ENCODE data around the gene SFXN5.

SFXN5 gene

DNA sequence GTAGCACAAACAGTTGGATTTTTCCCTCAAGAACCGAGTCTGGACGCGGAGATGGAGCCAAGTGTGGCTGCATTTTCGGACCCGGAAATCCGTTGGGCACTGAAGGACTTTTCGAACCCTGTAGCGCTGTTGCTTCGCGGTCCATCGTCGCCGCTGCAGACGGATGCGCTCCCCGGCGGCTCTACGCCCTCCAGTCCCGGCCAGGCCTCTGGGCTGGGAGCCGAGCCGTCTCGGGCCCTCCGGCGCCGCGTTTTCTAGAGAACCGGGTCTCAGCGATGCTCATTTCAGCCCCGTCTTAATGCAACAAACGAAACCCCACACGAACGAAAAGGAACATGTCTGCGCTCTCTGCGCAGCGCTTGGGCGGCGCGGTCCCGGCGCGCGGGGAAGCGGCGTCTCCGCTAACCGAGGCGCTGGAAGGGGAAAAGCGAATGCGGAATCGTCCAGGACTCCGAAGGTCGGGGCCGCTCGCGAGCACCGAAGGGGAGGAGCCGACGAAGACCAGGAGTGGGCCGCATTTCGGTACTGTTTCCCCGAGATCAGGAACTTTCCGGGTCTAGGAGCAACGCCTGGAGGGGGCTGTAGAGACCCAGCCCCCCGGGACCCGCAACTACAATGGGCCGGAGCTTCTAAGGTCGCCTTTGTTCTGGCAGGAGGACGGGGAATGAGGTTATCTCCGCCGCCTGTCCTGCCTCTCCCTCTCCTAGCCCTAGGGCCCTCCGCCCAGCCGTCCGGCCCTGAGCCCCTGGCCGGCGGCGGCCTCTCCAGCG is 151.0 kb downstream of the SFXN5 start:
- no peak for TF ChIP-seq Cebpa-rat (IDR thresholded peaks at IDR 0.05)
- no peak overlapping the region for H3K27ac ChIP-seq
- H3K27me3 ChIP-seq, result peaks cover 100% of the 10 kb centered on the region
- H3K4me1 ChIP-seq, result peaks cover 49% of the 10 kb centered on the region
- H3K4me3 ChIP-seq, result peak overlapping the region; percentile 30
- peak overlapping the region; percentile 47 for H3K4me2 ChIP-seq
- no peaks in the 10 kb centered on the region for H3K36me3 ChIP-seq
- H3K9ac ChIP-seq, result no peak overlapping the region
- H3K9me3 ChIP-seq, result no peaks in the 10 kb centered on the region
- H4K20me1 ChIP-seq, result peaks cover 96% of the 10 kb centered on the region

DNA sequence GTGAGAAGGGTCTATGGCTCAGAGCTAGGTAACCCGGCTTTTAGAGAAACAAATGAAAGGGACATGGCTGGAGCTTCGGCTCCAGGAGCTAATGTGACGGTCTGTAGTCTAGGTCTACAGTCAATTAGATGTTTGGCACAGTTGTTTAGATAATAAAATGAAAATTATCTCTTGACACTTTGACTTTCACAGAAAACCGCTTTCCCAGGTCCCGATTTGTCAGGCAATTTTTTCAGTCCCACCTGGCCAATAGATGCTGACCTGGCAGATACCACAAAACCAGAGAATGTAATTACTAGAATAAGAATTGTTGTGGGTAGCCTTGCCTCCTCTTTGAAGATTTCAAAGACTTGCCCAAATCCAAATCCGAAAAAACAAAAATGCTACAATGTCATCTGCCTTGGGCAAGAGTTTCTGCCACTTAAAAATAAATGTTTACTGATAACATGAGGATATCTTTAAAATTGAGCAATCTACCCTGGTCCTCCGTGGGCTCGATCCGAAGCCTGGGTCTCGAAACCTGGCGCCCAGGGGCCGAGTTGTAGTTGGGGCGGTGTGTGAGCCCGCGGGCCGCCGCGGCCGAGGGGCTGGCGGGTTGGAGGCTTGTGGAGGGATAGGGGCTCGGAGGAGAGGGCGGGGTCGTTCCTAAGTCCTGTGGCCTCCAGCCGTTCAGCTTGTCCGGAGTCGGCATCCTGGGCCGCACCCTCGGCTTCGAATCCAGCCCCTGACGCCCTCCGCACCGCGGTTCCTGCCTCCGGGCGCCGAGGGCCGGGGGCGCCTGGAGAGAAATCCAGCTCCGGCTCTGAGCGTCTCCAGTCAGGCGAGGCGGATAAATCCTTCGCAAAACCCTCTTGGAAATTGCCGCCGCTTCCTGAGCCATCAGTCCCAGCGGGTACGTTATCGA is 151.8 kb downstream of the SFXN5 start:
- no peak for TF ChIP-seq Cebpa-rat (IDR thresholded peaks at IDR 0.05)
- Histone ChIP-seq H3K4me3 (peak overlapping the region; percentile 30; the same call in 1 of the 2 replicates), H3K27ac (no peak overlapping the region), H3K36me3 (no peaks in the 10 kb centered on the region), H3K9ac (no peak overlapping the region), H4K20me1 (peaks cover 96% of the 10 kb centered on the region), H3K4me1 (peaks cover 56% of the 10 kb centered on the region), H3K9me3 (no peaks in the 10 kb centered on the region), H3K4me2 (peak overlapping the region; percentile 47), H3K27me3 (peaks cover 100% of the 10 kb centered on the region)

DNA sequence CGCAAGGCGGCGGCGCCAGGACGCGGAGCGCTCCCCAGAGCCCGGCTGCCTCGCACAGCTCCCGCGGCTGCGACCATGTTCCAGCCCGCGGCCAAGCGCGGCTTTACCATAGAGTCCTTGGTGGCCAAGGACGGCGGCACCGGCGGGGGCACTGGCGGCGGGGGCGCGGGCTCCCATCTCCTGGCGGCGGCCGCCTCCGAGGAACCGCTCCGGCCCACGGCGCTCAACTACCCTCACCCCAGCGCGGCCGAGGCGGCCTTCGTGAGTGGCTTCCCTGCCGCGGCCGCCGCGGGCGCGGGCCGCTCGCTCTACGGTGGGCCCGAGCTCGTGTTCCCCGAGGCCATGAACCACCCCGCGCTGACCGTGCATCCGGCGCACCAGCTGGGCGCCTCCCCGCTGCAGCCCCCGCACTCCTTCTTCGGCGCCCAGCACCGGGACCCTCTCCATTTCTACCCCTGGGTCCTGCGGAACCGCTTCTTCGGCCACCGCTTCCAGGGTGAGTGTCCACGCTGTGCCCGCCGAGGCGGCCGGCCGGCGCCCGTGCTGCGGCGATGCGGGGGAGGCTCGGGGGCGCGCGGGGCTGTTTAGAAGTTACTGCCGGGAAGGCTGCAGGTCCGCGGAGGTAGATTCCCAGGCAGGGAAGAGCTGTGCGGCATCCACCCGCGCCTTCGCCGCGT is 153.5 kb downstream of the SFXN5 start:
- Histone ChIP-seq H3K4me2 (peak overlapping the region; percentile 97), H3K27me3 (peaks cover 100% of the 10 kb centered on the region), H3K9me3 (no peaks in the 10 kb centered on the region), H4K20me1 (peaks cover 96% of the 10 kb centered on the region), H3K36me3 (no peaks in the 10 kb centered on the region), H3K4me3 (peak overlapping the region; percentile 65), H3K4me1 (peaks cover 46% of the 10 kb centered on the region), H3K27ac (no peak overlapping the region), H3K9ac (no peak overlapping the region)
- TF ChIP-seq Cebpa-rat (IDR thresholded peaks at IDR 0.05), result no peak

DNA sequence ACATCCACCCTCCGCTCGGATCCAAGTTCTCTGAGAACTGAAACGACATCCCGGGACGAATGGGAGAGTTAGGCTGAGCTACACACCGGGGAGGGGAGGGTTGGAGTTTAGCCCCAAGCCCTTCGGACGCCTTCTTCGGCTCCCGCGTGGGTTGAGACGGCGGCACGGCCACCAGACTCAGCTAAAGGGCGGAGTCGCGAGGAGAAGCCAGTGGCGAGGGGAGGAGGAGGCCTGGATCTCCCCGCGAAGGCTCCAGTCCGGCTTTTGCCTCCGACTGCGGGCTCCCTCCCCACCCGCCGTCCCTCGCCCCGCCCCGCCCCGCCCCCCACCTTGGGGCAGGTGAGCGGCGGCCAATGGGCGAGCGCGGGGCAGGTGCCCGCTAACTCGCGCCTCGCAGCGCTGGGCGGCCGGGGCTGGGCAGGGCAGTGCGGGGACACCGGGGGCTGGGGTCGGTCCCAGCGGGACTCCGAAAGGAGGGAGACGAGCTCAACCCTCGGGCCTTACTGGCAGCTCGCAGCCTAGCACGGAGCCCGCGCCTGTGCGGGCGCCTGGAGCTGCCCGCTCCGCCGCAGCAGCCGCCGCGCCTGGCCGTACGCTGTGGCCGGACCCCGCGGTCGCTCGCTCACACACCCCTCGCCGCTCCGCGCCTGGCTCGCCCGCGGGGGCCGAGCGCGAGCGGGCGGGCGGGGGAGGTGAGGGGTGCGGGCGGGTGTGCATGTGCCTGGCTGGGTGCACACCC is 154.2 kb downstream of the SFXN5 start, which contains the start of gene EMX1:
TSS of gene EMX1 (plus strand) at position 382 of the 739 bp plus-strand sequence. CDS start at position 716, 334 bp downstream.
- peaks cover 100% of the 10 kb centered on the region for H3K27me3 ChIP-seq
- H3K4me1 ChIP-seq, result peaks cover 46% of the 10 kb centered on the region

DNA sequence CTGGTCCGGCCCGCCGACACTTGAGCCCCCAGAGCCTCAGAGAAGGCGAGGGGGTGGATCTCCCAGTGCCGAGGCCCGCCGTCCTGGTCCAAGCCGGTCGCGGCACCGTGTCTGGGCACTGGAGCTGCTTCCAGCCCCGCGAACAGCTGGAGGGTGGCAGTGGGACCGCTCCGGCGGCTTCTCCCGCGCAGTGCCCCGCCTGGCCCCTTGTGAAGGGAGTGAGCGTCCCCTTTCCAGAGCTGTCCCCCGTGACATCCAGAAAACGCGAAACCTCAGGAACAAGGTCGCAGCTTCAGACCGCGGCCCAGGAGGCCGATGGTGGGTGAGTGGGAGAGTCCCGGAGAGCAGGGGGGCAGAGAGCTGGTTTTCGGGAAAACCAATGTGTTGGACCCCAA is 154.8 kb downstream of the SFXN5 start:
- peaks cover 100% of the 10 kb centered on the region for H3K27me3 ChIP-seq
- peaks cover 46% of the 10 kb centered on the region for H3K4me1 ChIP-seq
- H3K36me3 ChIP-seq, result no peaks in the 10 kb centered on the region
- peak overlapping the region; percentile 97 for H3K4me2 ChIP-seq
- H4K20me1 ChIP-seq, result peaks cover 83% of the 10 kb centered on the region
- H3K9me3 ChIP-seq, result no peaks in the 10 kb centered on the region
- no peak for TF ChIP-seq Cebpa-rat (IDR thresholded peaks at IDR 0.05)
- no peak overlapping the region for H3K27ac ChIP-seq
- H3K9ac ChIP-seq, result 0 out of 2 replicates have a peak overlapping the region, but pooled peaks have one; percentile 28
- H3K4me3 ChIP-seq, result peak overlapping the region; percentile 65

More for the DNA sequence above, 154.2 kb downstream of the SFXN5 start, which contains the start of gene EMX1:
- no peaks in the 10 kb centered on the region for H3K36me3 ChIP-seq
- no peaks in the 10 kb centered on the region for H3K9me3 ChIP-seq
- H3K9ac ChIP-seq, result 0 out of 2 replicates have a peak within 1 kb of the TSS, but pooled peaks have one; percentile 28
- H3K4me3 ChIP-seq, result peak within 1 kb of the TSS; percentile 65
- TF ChIP-seq Cebpa-rat (IDR thresholded peaks at IDR 0.05), result no peak
- H4K20me1 ChIP-seq, result peaks cover 89% of the 10 kb centered on the region
- no peak within 1 kb of the TSS for H3K27ac ChIP-seq
- peak within 1 kb of the TSS; percentile 97 for H3K4me2 ChIP-seq

DNA sequence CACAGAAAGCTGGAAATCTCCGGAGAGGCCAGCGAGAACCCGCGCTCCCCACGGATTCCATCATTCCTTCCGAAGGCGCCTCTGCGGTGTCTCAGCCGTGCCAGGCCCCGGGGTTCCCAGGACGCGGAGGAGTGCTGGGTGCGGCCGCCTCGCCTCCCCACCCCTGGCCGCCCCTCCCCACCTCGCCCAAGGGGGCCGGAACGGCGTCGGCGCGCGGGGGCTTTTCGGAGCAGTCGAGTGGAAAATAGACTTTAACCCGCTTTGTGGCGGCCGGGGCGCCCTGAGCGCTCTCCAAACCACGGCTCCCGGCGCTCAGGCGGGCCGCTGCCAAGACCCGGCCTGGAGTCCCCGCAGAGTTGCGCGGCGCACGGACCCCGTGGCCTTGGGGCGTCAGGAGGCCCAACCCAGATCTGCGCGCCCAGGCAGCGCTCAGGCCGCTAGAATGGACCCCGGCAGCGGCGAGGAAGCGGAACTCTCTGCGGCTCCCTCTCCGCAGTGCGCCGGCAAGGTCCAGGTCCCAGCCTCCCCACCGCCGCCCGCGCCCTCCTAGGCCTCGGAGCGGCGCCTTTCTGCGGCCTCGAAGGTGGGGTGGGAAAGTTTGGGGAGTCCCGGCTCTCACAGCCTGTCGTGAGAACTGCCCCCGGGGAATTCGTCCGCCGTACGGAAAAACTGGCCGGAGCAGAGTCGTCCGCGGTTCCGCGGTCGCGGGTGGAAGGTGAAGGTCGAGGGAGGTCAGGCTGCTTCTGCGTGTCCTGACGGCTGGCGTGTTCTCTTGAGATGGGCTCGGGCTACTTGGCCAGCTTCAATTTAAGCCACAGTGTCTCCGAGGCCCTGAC is 155.4 kb downstream of the SFXN5 start:
- Histone ChIP-seq H3K27ac (no peak overlapping the region), H3K36me3 (no peaks in the 10 kb centered on the region), H3K4me3 (peak overlapping the region; percentile 65), H4K20me1 (peaks cover 78% of the 10 kb centered on the region), H3K9ac (0 out of 2 replicates have a peak overlapping the region, but pooled peaks have one; percentile 28), H3K9me3 (no peaks in the 10 kb centered on the region), H3K27me3 (peaks cover 100% of the 10 kb centered on the region), H3K4me1 (peaks cover 46% of the 10 kb centered on the region), H3K4me2 (peak overlapping the region; percentile 97)
- TF ChIP-seq Cebpa-rat (IDR thresholded peaks at IDR 0.05), result no peak

DNA sequence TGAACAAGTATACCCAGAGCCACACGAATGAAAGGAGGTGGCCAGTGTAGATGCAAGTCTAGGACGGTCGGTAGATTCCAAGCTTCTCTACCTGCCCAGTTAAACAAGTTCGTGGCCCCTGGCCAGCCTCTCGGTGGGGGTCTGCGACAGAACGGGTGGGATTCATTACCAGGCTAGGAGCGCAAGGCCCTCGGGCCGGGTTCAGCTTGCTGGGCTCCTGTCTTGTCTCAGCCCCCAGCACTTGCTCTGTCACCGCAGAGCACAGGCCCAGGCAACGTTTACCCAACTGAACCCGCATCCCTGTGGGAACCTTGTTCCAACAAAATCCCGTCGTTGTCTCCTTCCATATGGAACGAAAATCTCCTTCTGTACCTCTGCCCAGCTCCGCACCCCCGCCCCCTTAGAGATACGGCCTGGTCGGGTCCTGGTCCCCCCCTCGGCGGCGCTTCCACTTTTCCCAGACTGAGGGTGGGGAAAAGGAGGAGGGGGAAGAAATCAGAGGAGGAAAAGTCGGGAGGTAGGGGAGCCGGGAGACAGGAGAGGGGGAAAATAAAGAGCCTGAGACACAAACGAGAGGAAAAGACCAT is 156.1 kb downstream of the SFXN5 start:
- TF ChIP-seq Cebpa-rat (IDR thresholded peaks at IDR 0.05), result no peak
- Histone ChIP-seq H3K36me3 (no peaks in the 10 kb centered on the region), H3K9me3 (no peaks in the 10 kb centered on the region), H3K4me2 (peak overlapping the region; percentile 97), H3K27ac (no peak overlapping the region), H3K27me3 (peaks cover 100% of the 10 kb centered on the region), H3K4me1 (peaks cover 43% of the 10 kb centered on the region), H4K20me1 (peaks cover 75% of the 10 kb centered on the region), H3K9ac (no peak overlapping the region), H3K4me3 (peak overlapping the region; percentile 65)
